SK-N-MC (cell line): ENCODE data around the gene NAA10.

Experiments
- DNase-seq: peaks from one replicate; pipeline ENCODE4 v3.0.0-alpha.2; 2011; ENCODE audit warnings: low read depth, low spot score
- H3K27ac ChIP-seq: fragments of 200-600 bp; sonication (generic); 2 replicates; pipeline ENCODE4 v1.5.1; 2016; ENCODE audit warnings: mixed run types
- H3K36me3 ChIP-seq: fragments of 200-600 bp; sonication (generic); 2 replicates; pipeline ENCODE4 v1.6.1; 2017; ENCODE audit warnings: antibody characterized with exemption, low read length, mixed read lengths; ENCODE audit not compliant: insufficient read depth
- H3K4me3 ChIP-seq: fragments of 200-600 bp; sonication (generic); 2 replicates; pipeline ENCODE4 v1.5.1; 2016
- H3K9ac ChIP-seq: fragments of 200-600 bp; sonication (generic); 2 replicates; pipeline ENCODE4 v1.8.0; 2017; ENCODE audit warnings: mixed run types, mixed read lengths; ENCODE audit not compliant: insufficient read length
- H3K9me3 ChIP-seq: fragments of 200-600 bp; sonication (generic); 2 replicates; pipeline ENCODE4 v1.6.1; 2017; ENCODE audit warnings: low read depth, mild to moderate bottlenecking, antibody characterized with exemption, low read length, moderate library complexity, mixed read lengths
- EZH2 ChIP-seq: fragments of 200-600 bp; sonication (generic); IDR thresholded peaks from one replicate; pipeline ENCODE4 v1.6.1; 2017; ENCODE audit warnings: antibody characterized with exemption
- FOXP2 ChIP-seq: optimal IDR thresholded peaks from 2 replicates; pipeline ENCODE3; 2011; ENCODE audit warnings: mild to moderate bottlenecking, moderate library complexity; ENCODE audit not compliant: insufficient read depth; ENCODE audit errors: extremely low read length, control extremely low read depth
- POLR2AphosphoS5 ChIP-seq: IDR thresholded peaks from 2 replicates; pipeline ENCODE4 v1.6.1; 2012; ENCODE audit warnings: mild to moderate bottlenecking, low read depth, low read length, borderline replicate concordance

The NAA10 gene

DNA sequence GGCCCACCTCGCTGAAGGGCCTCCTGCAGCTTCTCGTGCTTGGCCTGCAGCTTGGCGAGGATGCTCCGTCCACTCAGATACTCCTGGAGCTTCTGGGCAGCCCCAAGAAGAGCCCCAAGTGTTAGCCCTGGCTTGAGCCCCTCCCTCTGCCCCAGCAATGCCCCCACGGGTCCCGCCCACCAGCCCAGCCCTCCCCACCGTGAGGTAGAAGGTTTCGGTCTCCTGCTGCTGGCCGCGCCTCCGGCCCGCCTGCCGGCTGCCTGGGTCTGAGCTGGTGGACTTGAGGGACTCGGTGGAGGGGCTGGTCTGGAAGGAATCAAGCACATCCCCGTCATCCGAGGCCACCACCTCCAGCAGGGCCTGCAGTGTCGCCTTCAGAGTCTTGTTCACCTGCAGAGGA is 21.6 kb downstream of the NAA10 start:
- Histone ChIP-seq H3K4me3 (no peak overlapping the region), H3K27ac (no peak overlapping the region), H3K36me3 (no peaks in the 10 kb centered on the region), H3K9ac (no peak overlapping the region), H3K9me3 (no peaks in the 10 kb centered on the region)
- no peak for TF ChIP-seq EZH2
- TF ChIP-seq POLR2AphosphoS5: no peak
- no peak for TF ChIP-seq FOXP2
- DNase-seq: no peak

DNA sequence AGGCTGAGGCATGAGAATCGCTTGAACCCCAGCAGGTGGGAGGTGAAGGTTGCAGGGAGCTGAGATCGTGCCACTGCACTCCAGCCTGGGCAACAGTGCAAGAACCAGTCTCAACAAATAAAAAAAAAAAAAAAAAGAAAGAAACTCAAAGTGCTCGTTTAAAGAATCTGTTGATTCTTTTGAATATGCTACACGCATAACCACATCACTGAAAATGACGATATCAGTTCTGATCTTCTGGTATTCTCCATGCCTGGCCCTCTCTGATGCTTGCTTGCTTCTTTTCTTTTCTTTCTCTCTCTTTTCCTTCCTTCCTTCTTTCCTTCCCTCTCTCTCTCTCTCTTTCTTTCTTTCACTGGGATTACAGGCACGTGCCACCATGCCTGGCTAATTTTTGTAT is 23.0 kb downstream of the NAA10 start:
- DNase-seq: no peak
- Histone ChIP-seq H3K9me3 (no peaks in the 10 kb centered on the region), H3K4me3 (no peak overlapping the region), H3K9ac (no peak overlapping the region), H3K27ac (no peak overlapping the region), H3K36me3 (no peaks in the 10 kb centered on the region)
- TF ChIP-seq EZH2 (no peak), POLR2AphosphoS5 (no peak), FOXP2 (no peak)

DNA sequence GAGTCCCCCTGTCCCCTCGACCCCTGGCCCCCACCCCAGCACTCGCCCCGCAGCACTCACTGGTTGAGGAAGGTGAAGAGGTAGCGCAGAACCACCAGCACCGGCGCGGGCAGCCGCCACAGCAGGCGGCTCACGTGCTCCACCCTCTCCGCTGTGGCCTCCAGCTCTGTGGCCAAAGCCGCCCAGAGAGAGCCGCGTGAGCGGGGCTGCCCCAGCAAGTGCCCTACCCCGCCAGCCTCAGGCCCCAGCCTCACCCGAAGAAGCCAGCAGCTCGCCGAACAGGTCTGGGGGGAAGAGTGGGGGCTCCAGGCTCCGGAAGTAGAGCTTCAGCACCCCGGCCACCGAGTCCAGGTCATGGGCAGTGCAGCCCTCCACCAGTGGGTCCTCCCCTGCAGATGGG is 24.4 kb downstream of the NAA10 start:
- DNase-seq: no peak
- Histone ChIP-seq H3K36me3 (no peaks in the 10 kb centered on the region), H3K9me3 (no peaks in the 10 kb centered on the region), H3K9ac (no peak overlapping the region), H3K27ac (no peak overlapping the region), H3K4me3 (no peak overlapping the region)
- no peak for TF ChIP-seq EZH2
- TF ChIP-seq POLR2AphosphoS5: no peak
- no peak for TF ChIP-seq FOXP2

DNA sequence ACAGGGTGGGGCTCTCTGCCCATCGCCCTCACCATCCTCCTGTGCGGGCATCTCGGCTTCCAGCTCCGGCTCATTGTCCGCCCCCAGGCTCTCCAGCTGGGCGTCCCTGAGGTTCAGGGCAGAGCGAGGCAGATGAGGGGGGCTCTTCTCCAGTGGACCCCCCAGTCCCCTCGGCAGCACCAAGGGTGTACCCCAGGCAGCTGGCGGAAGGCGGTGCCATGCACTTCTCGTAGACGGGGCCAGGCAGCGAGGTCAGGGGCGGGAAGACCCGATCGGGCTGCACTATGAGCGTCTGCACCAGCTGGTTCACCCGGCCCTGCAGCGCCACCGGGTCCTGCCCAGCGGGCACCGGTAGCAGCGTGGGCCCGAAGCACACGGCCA is 24.9 kb downstream of the NAA10 start:
- Histone ChIP-seq H3K9me3 (no peaks in the 10 kb centered on the region), H3K4me3 (no peak overlapping the region), H3K27ac (no peak overlapping the region), H3K36me3 (no peaks in the 10 kb centered on the region), H3K9ac (no peak overlapping the region)
- no peak for TF ChIP-seq EZH2
- no peak for TF ChIP-seq POLR2AphosphoS5
- no peak for TF ChIP-seq FOXP2
- DNase-seq: no peak

DNA sequence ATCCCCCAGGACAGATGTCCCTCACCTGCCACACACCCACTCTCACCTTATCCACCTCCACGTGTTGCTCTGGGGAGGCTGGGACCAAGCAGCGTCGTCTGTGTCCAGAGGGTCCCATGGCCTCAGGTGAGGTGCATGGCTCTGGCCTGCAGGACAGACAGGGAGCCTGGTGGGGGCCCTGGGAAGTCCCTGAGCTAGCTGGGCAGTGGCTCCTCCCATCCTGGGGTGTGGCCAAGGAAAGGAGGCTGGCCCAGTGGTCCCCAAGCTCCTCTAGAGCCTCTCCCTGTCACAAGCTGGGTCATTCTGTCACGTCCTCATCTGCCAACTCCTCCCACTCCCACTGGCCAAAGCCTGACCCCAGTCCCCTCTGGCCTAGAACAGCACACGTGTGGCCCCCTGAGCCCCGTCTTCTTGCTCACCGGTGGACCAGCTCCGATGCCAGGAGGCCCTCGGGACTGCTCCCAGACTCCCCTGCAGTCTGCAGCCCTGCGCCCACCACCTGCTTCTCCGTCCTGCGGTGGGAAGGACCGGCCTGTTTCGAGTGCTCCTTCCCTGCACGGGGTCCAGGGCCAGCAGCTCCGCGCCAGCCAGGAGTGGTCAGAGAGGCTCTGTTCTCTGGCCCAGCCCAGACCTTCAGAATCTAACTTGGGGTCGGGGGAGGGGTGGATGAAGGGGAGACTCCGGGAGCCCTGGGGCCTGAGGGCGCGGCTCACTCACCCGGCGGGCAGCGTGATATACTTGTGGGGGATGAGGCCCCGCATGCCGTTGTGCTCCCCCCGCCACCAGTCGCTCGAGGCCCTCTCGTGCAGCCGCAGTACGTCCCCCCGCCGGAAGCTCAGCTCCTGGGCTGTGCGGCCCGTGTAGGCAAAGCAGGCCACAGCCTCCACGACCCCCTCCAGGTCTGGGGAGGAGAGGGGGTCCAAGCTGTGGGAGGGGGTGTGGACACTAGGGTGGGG is 25.5 kb downstream of the NAA10 start:
- DNase-seq: no peak
- no peaks in the 10 kb centered on the region for H3K9me3 ChIP-seq
- no peak for TF ChIP-seq EZH2
- TF ChIP-seq POLR2AphosphoS5: no peak
- no peak for TF ChIP-seq FOXP2
- H3K9ac ChIP-seq: no peak overlapping the region
- H3K27ac ChIP-seq: no peak overlapping the region
- H3K4me3 ChIP-seq: no peak overlapping the region
- H3K36me3 ChIP-seq: no peaks in the 10 kb centered on the region

DNA sequence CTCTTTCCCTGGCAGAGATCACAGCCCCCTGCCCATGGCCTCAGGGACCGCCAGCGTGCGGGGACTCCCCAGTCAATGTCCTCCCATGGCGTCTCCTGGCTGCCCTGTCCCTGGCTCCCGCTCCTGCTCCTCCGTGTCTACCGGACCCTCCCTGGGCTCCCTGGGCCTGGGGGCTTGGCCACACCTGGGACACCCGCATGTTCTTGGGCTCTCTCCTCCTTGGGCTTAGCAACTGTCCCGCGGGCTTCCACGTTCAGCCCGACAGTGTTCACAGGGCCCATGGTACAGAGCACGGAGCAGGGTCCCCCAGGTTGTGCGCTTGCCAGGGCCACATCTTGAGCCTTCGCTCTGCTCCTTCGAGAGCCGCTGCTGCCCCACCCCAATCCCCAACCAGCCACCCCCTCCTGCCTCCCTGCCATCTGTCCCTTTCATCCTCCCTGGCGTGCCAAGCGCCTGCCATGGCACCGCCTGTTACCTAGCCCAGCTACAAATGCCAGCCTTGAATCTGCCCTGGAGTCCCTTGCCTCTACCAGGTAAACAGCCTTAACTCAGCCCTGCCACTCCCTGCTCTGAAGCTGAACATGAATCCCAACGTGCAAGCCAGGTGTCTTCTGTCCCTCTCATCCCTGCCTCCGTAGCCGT is 26.5 kb downstream of the NAA10 start:
- Histone ChIP-seq H3K36me3 (no peaks in the 10 kb centered on the region), H3K9ac (no peak overlapping the region), H3K27ac (no peak overlapping the region), H3K4me3 (no peak overlapping the region), H3K9me3 (no peaks in the 10 kb centered on the region)
- no peak for TF ChIP-seq FOXP2
- no peak for TF ChIP-seq POLR2AphosphoS5
- no peak for TF ChIP-seq EZH2
- no peak for DNase-seq

DNA sequence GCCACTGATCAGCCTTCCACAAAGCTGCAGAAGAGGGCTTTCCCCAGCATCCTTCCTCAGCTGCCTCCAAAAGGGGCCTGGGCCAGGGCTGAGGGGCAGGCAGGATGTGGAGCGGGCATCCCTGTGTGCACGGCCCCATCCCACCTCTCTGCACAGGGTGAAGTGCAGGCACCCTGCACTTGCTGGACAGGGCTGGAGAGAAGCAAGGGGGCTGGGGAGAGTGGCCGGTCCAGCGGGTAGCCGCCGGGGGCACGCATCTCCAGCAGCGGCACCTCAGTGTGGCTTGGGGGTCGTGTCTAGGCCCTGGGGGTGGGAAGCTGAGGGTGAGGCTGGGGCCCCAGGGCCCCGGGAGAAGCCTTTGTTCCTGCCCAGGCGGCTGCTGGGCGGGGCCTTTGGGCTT is 27.4 kb downstream of the NAA10 start:
- TF ChIP-seq FOXP2 (no peak), POLR2AphosphoS5 (no peak), EZH2 (no peak)
- Histone ChIP-seq H3K9ac (no peak overlapping the region), H3K36me3 (no peaks in the 10 kb centered on the region), H3K27ac (no peak overlapping the region), H3K9me3 (no peaks in the 10 kb centered on the region), H3K4me3 (no peak overlapping the region)
- no peak for DNase-seq

DNA sequence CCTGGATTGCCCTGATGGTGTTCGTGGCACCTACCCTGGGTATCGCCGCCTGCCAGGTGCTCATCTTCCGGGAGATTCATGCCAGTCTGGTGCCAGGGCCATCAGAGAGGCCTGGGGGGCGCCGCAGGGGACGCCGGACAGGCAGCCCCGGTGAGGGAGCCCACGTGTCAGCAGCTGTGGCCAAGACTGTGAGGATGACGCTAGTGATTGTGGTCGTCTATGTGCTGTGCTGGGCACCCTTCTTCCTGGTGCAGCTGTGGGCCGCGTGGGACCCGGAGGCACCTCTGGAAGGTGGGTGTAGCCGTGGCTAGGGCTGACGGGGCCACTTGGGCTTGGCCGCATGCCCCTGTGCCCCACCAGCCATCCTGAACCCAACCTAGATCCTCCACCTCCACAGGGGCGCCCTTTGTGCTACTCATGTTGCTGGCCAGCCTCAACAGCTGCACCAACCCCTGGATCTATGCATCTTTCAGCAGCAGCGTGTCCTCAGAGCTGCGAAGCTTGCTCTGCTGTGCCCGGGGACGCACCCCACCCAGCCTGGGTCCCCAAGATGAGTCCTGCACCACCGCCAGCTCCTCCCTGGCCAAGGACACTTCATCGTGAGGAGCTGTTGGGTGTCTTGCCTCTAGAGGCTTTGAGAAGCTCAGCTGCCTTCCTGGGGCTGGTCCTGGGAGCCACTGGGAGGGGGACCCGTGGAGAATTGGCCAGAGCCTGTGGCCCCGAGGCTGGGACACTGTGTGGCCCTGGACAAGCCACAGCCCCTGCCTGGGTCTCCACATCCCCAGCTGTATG is 28.5 kb downstream of the NAA10 start:
- H3K27ac ChIP-seq: no peak overlapping the region
- no peaks in the 10 kb centered on the region for H3K36me3 ChIP-seq
- H3K9me3 ChIP-seq: no peaks in the 10 kb centered on the region
- no peak overlapping the region for H3K9ac ChIP-seq
- H3K4me3 ChIP-seq: no peak overlapping the region
- DNase-seq: no peak
- no peak for TF ChIP-seq EZH2
- TF ChIP-seq POLR2AphosphoS5: no peak
- TF ChIP-seq FOXP2: no peak
